HepG2 (cell line): ENCODE results near the gene STAP2. TPM values are rescaled to one million over a fixed set of nuclear protein-coding genes. Genes with fewer than 3 reads are reported as not detected.

Experiments used
- ARHGAP35 ChIP-seq: sonication (generic); formaldehyde crosslinking; IDR thresholded peaks from 2 replicates; pipeline ENCODE4 v1.9.0; 2022; ENCODE audit warnings: mild to moderate bottlenecking, inconsistent platforms, moderate library complexity, missing genetic modification reagents, borderline replicate concordance
- ARID5B ChIP-seq: IDR thresholded peaks from 2 replicates; pipeline ENCODE4 v1.4.0; 2020; ENCODE audit warnings: mild to moderate bottlenecking, missing genetic modification reagents
- CERS6 ChIP-seq: sonication (generic); formaldehyde crosslinking; IDR thresholded peaks from 2 replicates; pipeline ENCODE4 v1.5.0; 2020; ENCODE audit warnings: missing genetic modification reagents
- CREB1 ChIP-seq, 2 experiments: fragments of 450-650 bp in 1 of 2; IDR thresholded peaks; 2 replicates each; pipeline ENCODE4 v1.6.1; 2016 to 2017; ENCODE audit warnings: control low read depth in 1 of 2, mild to moderate bottlenecking in 1 of 2, missing compliant biosample characterization in 1 of 2, missing genetic modification characterization in 1 of 2
- FOSL2 ChIP-seq: sonication (generic); formaldehyde crosslinking; IDR thresholded peaks from 2 replicates; pipeline ENCODE4 v1.4.0; 2020; ENCODE audit warnings: missing genetic modification reagents
- HIVEP1 ChIP-seq: sonication (generic); formaldehyde crosslinking; IDR thresholded peaks from 2 replicates; pipeline ENCODE4 v1.4.0; 2020; ENCODE audit warnings: mild to moderate bottlenecking, missing genetic modification reagents
- HNF4A ChIP-seq: sonication (generic); formaldehyde crosslinking; IDR thresholded peaks from 2 replicates; pipeline ENCODE4 v1.4.0; 2020; ENCODE audit warnings: missing genetic modification reagents
- MTF1 ChIP-seq: sonication (generic); formaldehyde crosslinking; IDR thresholded peaks from 2 replicates; pipeline ENCODE4 v1.5.0; 2020; ENCODE audit warnings: missing genetic modification reagents
- PATZ1 ChIP-seq: sonication (generic); formaldehyde crosslinking; IDR thresholded peaks from 2 replicates; pipeline ENCODE4 v1.4.0; 2020; ENCODE audit warnings: missing genetic modification reagents
- RARA ChIP-seq: IDR thresholded peaks from 2 replicates; pipeline ENCODE4 v1.6.1; 2016; ENCODE audit warnings: missing genetic modification reagents, missing compliant biosample characterization
- SMC3 ChIP-seq: IDR thresholded peaks from 2 replicates; pipeline ENCODE4 v1.6.1; 2011; ENCODE audit warnings: low read length, improper control_type of control experiment
- TEAD3 ChIP-seq: optimal IDR thresholded peaks from 2 replicates; pipeline ENCODE3; 2016; ENCODE audit warnings: borderline replicate concordance
- TP53 ChIP-seq: sonication (generic); formaldehyde crosslinking; conservative IDR thresholded peaks from 2 replicates; pipeline ENCODE4 v1.4.0; 2020; ENCODE audit warnings: missing genetic modification reagents
- ZEB1 ChIP-seq: IDR thresholded peaks from 2 replicates; pipeline ENCODE4 v1.6.1; 2012; ENCODE audit warnings: mild to moderate bottlenecking, low read depth, inconsistent platforms; ENCODE audit not compliant: insufficient replicate concordance
- ZNF296 ChIP-seq: sonication (generic); formaldehyde crosslinking; conservative IDR thresholded peaks from 2 replicates; pipeline ENCODE4 v1.5.0; 2020; ENCODE audit warnings: mild to moderate bottlenecking, missing genetic modification reagents
- ZNF772 ChIP-seq: sonication (generic); formaldehyde crosslinking; IDR thresholded peaks from 2 replicates; pipeline ENCODE4 v1.5.0; 2020; ENCODE audit warnings: mild to moderate bottlenecking, missing genetic modification reagents
- polyA plus RNA-seq, 8 experiments: library from polyadenylated mRNA; depleted of rRNA in 3 of 8; stranded (reverse) in 7 of 8; unstranded in 1 of 8; fragments of >200 nt; fragmentation: Illumina TruSeq in 4 of 8; extraction: Trizol in 4 of 8; gene quantifications; 2 replicates each; pipeline versions ENCODE4 v1.2.1 to v1.2.3, GENCODE V29; 2011 to 2016; ENCODE audit warnings: low read depth in 4 of 8, missing spikeins in 1 of 8, mixed read lengths in 1 of 8; ENCODE audit not compliant: insufficient read depth in 1 of 8
- total RNA-seq, 5 experiments: library from RNA; depleted of rRNA; stranded (reverse); fragments of >200 nt; fragmentation: Illumina TruSeq; extraction: Trizol; gene quantifications; 2 replicates each; pipeline ENCODE4 v1.2.3, GENCODE V29; 2016; ENCODE audit warnings: low read depth in 1 of 5
- TF ChIP-seq, protein P1 (sequence below): sonication (generic); formaldehyde crosslinking; IDR thresholded peaks from 2 replicates; pipeline ENCODE4 v1.4.0; 2020; ENCODE audit warnings: missing genetic modification reagents
- TF ChIP-seq, protein P2 (sequence below): sonication (generic); formaldehyde crosslinking; IDR thresholded peaks from 2 replicates; pipeline ENCODE4 v1.5.1; 2020; ENCODE audit warnings: missing genetic modification reagents, mild to moderate bottlenecking, borderline replicate concordance

STAP2 gene
- total and polyA plus RNA-seq, 2 of the 13 experiments (the other 11 are each of a cell fraction or from before 2014, with no cell fraction given), result 39.0 to 43.7 TPM

- TF ChIP-seq ARID5B, result peak; percentile 16; the same call in 1 of the 2 replicates
- TF ChIP-seq, protein P1, sequence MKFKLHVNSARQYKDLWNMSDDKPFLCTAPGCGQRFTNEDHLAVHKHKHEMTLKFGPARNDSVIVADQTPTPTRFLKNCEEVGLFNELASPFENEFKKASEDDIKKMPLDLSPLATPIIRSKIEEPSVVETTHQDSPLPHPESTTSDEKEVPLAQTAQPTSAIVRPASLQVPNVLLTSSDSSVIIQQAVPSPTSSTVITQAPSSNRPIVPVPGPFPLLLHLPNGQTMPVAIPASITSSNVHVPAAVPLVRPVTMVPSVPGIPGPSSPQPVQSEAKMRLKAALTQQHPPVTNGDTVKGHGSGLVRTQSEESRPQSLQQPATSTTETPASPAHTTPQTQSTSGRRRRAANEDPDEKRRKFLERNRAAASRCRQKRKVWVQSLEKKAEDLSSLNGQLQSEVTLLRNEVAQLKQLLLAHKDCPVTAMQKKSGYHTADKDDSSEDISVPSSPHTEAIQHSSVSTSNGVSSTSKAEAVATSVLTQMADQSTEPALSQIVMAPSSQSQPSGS (CRISPR knock-in tag), result 0 out of 2 replicates have a peak, but pooled peaks have one; percentile 38
- TF ChIP-seq SMC3, result 0 out of 2 replicates have a peak, but pooled peaks have one; percentile 13
- TF ChIP-seq HIVEP1, result no peak
- no peak for TF ChIP-seq ZNF772
- no peak for TF ChIP-seq TP53 (CRISPR knock-in tag)
- peak; percentile 97 for TF ChIP-seq TEAD3 (CRISPR knock-in tag)
- peak; percentile 60 for TF ChIP-seq RARA
- no peak for TF ChIP-seq ZNF296 (CRISPR knock-in tag)
- TF ChIP-seq ARHGAP35 (CRISPR knock-in tag), result 0 out of 2 replicates have a peak, but pooled peaks have one; percentile 0
- TF ChIP-seq CREB1 (IDR thresholded peaks at IDR 0.05), result peak; percentile 51; the same call in 1 of the 2 replicates
- TF ChIP-seq CREB1 (CRISPR knock-in tag; IDR thresholded peaks at IDR 0.05), result no peak; the same call in 1 of the 2 replicates
- 0 out of 2 replicates have a peak, but pooled peaks have one; percentile 10 for TF ChIP-seq FOSL2 (CRISPR knock-in tag)
- TF ChIP-seq CERS6 (CRISPR knock-in tag), result no peak
- TF ChIP-seq ZEB1, result peak; percentile 70
- TF ChIP-seq MTF1 (CRISPR knock-in tag), result no peak
- TF ChIP-seq HNF4A, result 0 out of 2 replicates have a peak, but pooled peaks have one; percentile 2
- TF ChIP-seq PATZ1 (CRISPR knock-in tag), result peak; percentile 71; the same call in 1 of the 2 replicates
- TF ChIP-seq, protein P2, sequence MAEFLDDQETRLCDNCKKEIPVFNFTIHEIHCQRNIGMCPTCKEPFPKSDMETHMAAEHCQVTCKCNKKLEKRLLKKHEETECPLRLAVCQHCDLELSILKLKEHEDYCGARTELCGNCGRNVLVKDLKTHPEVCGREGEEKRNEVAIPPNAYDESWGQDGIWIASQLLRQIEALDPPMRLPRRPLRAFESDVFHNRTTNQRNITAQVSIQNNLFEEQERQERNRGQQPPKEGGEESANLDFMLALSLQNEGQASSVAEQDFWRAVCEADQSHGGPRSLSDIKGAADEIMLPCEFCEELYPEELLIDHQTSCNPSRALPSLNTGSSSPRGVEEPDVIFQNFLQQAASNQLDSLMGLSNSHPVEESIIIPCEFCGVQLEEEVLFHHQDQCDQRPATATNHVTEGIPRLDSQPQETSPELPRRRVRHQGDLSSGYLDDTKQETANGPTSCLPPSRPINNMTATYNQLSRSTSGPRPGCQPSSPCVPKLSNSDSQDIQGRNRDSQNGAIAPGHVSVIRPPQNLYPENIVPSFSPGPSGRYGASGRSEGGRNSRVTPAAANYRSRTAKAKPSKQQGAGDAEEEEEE (CRISPR knock-in tag), result no peak
Observed at GRCh38 chr19:4375164-4376027, 36.8 kb upstream of the STAP2 start (continued).
